Thoracic aorta (tissue), 2 donors: ENCODE results near the gene RELN. TPM values are rescaled to one million over a fixed set of nuclear protein-coding genes. Genes with fewer than 3 reads are reported as not detected.

Source experiments
- ATAC-seq: fragments of 150-250 bp; one replicate; pipeline ENCODE4 v1.8.0; 2017; ENCODE audit warnings: low read depth; ENCODE audit not compliant: insufficient number of reproducible peaks, low FRiP score
- DNase-seq: peaks from one replicate; pipeline ENCODE4 v3.0.0-alpha.2; 2020; ENCODE audit warnings: low spot score
- H3K27ac ChIP-seq, 2 donors: fragments of 200-600 bp; sonication (generic); 1 replicate in 1 of 2; 2 replicates in 1 of 2; pipeline ENCODE4 v1.5.1; 2016; ENCODE audit warnings: mild to moderate bottlenecking in 2 of 2, moderate library complexity in 2 of 2
- H3K27me3 ChIP-seq: fragments of 200-600 bp; sonication (generic); replicated peaks from 2 replicates; pipeline ENCODE4 v1.6.0; 2016; ENCODE audit warnings: mild to moderate bottlenecking; ENCODE audit not compliant: insufficient read depth
- H3K36me3 ChIP-seq: fragments of 200-600 bp; sonication (generic); one replicate; pipeline ENCODE4 v1.5.1; 2016
- H3K4me1 ChIP-seq, 2 donors: fragments of 200-600 bp; sonication (generic); 1 replicate in 1 of 2; 2 replicates in 1 of 2; pipeline versions ENCODE4 v1.5.1 to v1.6.0; 2016; ENCODE audit warnings: low read depth in 2 of 2, mild to moderate bottlenecking in 1 of 2; ENCODE audit not compliant: control insufficient read depth in 1 of 2
- H3K4me3 ChIP-seq: fragments of 200-600 bp; sonication (generic); 2 replicates; pipeline ENCODE4 v1.5.1; 2016; ENCODE audit warnings: mild to moderate bottlenecking
- H3K9me3 ChIP-seq: fragments of 200-600 bp; sonication (generic); 2 replicates; pipeline ENCODE4 v1.5.1; 2016
- total RNA-seq, 2 donors: library from RNA; depleted of rRNA; stranded (reverse); fragments of >200 nt; gene quantifications; one replicate each; pipeline versions ENCODE4 v1.1.0 to v1.2.3, GENCODE V29; 2016
- TF ChIP-seq, protein P1 (sequence below): fragments of 200-600 bp; sonication (generic); IDR thresholded peaks from one replicate; pipeline ENCODE4 v1.5.1; 2019; ENCODE audit warnings: antibody characterized with exemption

RELN gene
- total RNA-seq, 2 donors from 2014 or later: 0.49 to 5.1 TPM

DNA sequence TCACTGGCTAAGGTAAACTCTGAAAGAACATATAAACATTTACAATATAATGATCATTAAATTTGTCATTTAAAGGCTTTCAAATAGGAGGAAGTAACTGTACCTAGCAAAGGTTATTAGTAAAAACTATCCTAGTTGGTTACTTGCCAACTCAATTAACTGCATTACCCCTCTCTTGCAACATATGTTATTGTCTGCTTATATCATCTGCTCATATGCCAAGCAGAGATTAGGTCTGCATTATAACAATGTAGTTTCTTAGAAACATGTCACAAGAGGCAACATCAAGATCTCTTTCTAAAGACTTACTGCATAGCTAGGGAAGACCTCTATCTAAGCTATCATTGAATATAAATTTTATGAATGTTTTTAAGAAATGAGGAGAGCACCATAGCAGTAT lies 132.5 kb downstream of the RELN start:
- Histone ChIP-seq H3K4me1 (no peaks in the 10 kb centered on the region), H3K36me3 (no peaks in the 10 kb centered on the region), H3K4me3 (no peak overlapping the region), H3K27me3 (no peaks in the 10 kb centered on the region), H3K9me3 (no peaks in the 10 kb centered on the region), H3K27ac (no peak overlapping the region)
- TF ChIP-seq, protein P1, sequence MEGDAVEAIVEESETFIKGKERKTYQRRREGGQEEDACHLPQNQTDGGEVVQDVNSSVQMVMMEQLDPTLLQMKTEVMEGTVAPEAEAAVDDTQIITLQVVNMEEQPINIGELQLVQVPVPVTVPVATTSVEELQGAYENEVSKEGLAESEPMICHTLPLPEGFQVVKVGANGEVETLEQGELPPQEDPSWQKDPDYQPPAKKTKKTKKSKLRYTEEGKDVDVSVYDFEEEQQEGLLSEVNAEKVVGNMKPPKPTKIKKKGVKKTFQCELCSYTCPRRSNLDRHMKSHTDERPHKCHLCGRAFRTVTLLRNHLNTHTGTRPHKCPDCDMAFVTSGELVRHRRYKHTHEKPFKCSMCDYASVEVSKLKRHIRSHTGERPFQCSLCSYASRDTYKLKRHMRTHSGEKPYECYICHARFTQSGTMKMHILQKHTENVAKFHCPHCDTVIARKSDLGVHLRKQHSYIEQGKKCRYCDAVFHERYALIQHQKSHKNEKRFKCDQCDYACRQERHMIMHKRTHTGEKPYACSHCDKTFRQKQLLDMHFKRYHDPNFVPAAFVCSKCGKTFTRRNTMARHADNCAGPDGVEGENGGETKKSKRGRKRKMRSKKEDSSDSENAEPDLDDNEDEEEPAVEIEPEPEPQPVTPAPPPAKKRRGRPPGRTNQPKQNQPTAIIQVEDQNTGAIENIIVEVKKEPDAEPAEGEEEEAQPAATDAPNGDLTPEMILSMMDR: no peak
- DNase-seq: no peak
- ATAC-seq: no peak

DNA sequence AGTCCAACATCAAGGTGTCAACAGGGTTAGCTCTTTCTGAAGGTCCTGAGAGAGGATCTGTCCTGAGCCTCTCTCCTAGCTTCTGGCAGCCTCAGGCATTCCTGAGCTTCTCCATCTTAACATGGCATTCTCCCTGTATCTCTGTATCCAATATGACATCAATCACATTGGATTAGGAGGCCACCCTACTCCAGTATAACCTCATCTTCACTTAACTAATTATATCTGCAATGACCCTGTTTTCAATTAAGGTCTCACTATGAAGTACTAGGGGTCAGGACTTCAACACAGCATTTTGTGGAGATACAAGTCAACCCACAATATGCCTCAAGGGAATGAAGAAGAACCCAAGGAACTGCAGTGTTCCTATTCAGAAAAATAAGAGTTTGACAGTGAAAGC lies 133.8 kb downstream of the RELN start:
- TF ChIP-seq, protein P1: no peak
- no peak for ATAC-seq

DNA sequence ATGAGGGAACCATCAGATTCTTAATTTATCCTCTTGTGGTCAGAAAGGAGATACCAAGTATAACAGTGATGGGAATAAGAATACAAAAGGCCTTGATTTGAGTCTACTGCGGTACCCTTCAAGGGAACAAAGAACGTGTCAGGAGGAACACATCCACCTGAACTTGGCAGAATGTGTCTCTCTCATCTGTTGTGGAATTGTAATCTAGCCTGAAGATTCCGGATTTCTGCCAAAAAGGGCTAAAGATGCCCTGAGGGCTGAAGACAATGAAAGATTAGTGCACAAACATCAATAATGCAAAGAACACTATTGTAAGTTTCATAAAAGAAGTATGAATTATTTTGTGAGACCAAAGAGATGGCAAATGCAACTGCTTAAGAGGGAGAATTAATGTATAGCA lies 134.8 kb downstream of the RELN start:
- TF ChIP-seq, protein P1: no peak
- Histone ChIP-seq H3K4me3 (no peak overlapping the region), H3K4me1 (no peaks in the 10 kb centered on the region), H3K36me3 (no peaks in the 10 kb centered on the region), H3K27me3 (no peaks in the 10 kb centered on the region), H3K27ac (no peak overlapping the region), H3K9me3 (no peaks in the 10 kb centered on the region)
- ATAC-seq (no peak), DNase-seq (no peak)

More for the DNA sequence above, 133.8 kb downstream of the RELN start:
- Histone ChIP-seq H3K4me3 (no peak overlapping the region), H3K4me1 (no peaks in the 10 kb centered on the region), H3K36me3 (no peaks in the 10 kb centered on the region), H3K9me3 (no peaks in the 10 kb centered on the region), H3K27me3 (no peaks in the 10 kb centered on the region), H3K27ac (no peak overlapping the region)
- no peak for DNase-seq

DNA sequence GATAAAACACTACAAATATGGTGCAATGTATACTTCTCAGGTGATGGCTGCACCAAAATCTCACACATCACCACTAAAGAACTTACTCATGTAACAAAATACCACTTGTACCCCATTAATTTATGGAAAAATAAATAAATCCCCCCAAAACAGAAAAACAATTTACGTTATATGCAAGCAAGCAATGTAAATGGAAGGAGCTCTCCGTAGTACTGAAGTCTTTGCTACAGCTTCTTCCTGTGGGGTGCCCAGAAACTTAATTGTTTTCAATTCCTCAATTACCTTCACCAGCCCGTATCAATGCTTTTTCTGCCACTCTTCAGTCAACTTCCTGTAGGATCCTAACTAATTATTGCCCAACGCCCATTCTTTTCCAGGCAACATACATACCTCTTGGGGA lies 138.1 kb downstream of the RELN start:
- TF ChIP-seq, protein P1: no peak
- Histone ChIP-seq H3K4me1 (no peaks in the 10 kb centered on the region), H3K9me3 (no peaks in the 10 kb centered on the region), H3K27ac (no peak overlapping the region), H3K27me3 (no peaks in the 10 kb centered on the region), H3K36me3 (no peaks in the 10 kb centered on the region), H3K4me3 (no peak overlapping the region)
- no peak for ATAC-seq
- no peak for DNase-seq

DNA sequence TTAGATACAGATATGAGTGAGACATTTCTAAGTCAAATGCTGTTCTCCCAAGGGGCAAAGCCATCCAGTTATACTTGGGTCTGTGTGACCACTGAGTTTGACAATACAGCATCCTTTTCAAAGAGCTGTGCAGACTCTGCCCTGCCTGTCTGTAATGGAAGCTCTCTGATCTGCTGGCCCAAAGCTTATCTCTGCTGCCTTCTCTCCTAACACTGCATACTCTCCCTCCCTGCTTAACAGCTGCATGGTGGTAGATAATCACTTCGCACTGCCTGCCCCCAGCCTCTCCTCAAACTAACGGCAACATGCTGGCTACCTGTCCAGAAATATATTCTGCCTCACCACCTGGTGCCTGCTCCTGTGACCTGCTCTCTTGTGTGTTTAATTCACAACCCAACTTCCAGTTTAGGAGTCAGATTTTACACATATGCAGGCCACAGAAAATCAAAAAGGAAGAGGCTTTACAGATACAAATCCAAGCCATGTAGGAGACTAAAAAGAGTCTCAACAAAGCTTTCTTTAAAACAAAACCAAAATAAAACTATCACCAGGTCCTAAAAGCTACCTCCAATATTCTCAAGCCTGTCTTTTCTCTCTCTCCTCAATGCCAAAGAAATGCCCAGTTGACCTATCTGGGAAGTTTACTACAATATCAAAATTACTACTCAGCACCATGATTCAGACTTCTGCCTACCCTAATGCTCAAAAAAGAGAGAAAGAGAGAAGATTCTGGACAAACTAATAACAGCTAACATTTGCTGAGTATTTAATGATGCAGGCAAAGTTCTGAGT lies 145.6 kb downstream of the RELN start:
- ATAC-seq (no peak), DNase-seq (no peak)
- Histone ChIP-seq H3K36me3 (no peaks in the 10 kb centered on the region), H3K4me1 (no peaks in the 10 kb centered on the region), H3K9me3 (no peaks in the 10 kb centered on the region), H3K4me3 (no peak overlapping the region), H3K27ac (no peak overlapping the region), H3K27me3 (no peaks in the 10 kb centered on the region)
- TF ChIP-seq, protein P1: no peak
